Measurements from ENCODE around the gene MIPEP.

DNA sequence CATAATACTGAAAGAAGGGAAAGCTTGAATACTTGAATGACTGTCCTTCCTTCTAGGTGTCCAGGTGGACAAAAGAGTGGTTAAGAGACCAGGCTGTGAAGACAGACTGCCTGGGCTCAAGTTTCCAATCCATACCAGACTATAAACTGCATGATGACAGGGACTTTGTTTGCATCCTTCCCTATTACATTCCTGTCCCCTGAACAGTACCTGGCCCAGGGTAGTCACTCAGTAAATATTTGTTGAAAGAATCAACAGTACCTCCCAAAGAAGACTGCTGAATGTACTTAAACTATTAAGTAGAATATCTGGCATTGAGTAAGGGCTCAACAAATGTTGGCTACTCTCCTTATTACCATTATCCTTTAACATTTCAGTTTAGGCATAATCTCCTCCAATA, 29.7 kb downstream of the MIPEP start:
- TF ChIP-seq, protein P1, sequence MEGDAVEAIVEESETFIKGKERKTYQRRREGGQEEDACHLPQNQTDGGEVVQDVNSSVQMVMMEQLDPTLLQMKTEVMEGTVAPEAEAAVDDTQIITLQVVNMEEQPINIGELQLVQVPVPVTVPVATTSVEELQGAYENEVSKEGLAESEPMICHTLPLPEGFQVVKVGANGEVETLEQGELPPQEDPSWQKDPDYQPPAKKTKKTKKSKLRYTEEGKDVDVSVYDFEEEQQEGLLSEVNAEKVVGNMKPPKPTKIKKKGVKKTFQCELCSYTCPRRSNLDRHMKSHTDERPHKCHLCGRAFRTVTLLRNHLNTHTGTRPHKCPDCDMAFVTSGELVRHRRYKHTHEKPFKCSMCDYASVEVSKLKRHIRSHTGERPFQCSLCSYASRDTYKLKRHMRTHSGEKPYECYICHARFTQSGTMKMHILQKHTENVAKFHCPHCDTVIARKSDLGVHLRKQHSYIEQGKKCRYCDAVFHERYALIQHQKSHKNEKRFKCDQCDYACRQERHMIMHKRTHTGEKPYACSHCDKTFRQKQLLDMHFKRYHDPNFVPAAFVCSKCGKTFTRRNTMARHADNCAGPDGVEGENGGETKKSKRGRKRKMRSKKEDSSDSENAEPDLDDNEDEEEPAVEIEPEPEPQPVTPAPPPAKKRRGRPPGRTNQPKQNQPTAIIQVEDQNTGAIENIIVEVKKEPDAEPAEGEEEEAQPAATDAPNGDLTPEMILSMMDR (IDR thresholded peaks at IDR 0.05; ENCODE audit: low read depth, low read length) = no peak
- TF ChIP-seq POLR2A (IDR thresholded peaks at IDR 0.05; ENCODE audit: extremely low read depth, insufficient read length) = no peak
- no peak for TF ChIP-seq MAX (IDR thresholded peaks at IDR 0.05; ENCODE audit: low read depth, low read length)
- TF ChIP-seq MYC (IDR thresholded peaks at IDR 0.05; ENCODE audit: low read depth, low read length) = no peak
